Measurements from ENCODE around the gene CARD9.

Gene CARD9

DNA sequence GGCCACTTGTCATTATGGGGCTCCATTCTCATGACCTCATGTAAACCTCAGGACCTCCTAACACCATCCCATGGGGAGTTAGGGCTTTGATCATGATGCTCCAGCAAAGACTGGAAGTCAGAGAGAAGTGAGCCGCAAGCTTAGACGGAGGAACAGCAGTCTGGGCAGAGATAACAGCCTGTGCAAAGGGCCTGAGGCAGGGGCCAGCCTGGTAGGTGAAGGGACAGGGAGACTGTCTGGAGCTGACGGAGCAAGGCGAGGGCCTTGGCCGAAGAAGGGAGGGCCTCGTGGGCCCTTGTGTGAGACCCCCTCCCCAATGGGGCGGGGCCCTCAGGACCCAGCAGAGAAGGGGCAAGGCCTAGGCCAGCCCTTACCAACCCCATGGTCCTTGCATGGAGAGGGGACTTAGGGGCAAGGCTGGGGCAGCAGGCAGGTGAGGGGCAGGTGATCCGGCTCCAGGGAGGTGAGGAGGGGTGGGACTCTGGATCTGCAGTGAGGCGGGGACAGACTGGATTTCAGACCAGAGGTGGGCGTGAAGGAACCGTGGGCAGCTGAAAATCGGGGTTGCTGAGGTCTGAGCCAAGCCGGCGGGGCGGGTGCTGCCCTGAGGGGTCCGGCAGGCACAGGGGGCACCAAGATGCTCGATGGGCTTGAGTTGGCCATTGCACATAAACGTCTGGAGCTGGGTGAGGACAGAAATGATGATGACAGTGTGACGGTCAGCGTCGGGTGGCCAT lies 28.8 kb downstream of the CARD9 start:
- H3K36me3 ChIP-seq (ENCODE audit: control insufficient read depth, low read length), result no peaks in the 10 kb centered on the region
- no peaks in the 10 kb centered on the region for H4K20me1 ChIP-seq (ENCODE audit: control insufficient read depth, insufficient read depth, low read depth, low read length)
- no peak overlapping the region for H3K4me3 ChIP-seq (ENCODE audit: low read length)
- TF ChIP-seq, protein P1, sequence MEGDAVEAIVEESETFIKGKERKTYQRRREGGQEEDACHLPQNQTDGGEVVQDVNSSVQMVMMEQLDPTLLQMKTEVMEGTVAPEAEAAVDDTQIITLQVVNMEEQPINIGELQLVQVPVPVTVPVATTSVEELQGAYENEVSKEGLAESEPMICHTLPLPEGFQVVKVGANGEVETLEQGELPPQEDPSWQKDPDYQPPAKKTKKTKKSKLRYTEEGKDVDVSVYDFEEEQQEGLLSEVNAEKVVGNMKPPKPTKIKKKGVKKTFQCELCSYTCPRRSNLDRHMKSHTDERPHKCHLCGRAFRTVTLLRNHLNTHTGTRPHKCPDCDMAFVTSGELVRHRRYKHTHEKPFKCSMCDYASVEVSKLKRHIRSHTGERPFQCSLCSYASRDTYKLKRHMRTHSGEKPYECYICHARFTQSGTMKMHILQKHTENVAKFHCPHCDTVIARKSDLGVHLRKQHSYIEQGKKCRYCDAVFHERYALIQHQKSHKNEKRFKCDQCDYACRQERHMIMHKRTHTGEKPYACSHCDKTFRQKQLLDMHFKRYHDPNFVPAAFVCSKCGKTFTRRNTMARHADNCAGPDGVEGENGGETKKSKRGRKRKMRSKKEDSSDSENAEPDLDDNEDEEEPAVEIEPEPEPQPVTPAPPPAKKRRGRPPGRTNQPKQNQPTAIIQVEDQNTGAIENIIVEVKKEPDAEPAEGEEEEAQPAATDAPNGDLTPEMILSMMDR (IDR thresholded peaks at IDR 0.05; ENCODE audit: low read depth, low read length, poor library complexity, severe bottlenecking), result no peak
- no peak for TF ChIP-seq EZH2phosphoT487 (IDR thresholded peaks at IDR 0.05; ENCODE audit: borderline replicate concordance, low read length)
- H3K79me2 ChIP-seq (ENCODE audit: control insufficient read depth, low read length), result no peaks in the 10 kb centered on the region
- no peak overlapping the region for H3K27ac ChIP-seq (ENCODE audit: low read depth, low read length)
- H3K4me1 ChIP-seq (ENCODE audit: control insufficient read depth, low read length), result peaks cover 9% of the 10 kb centered on the region; the same call in 1 of the 2 replicates
- H3K27me3 ChIP-seq (ENCODE audit: control insufficient read depth, low read length), result no peaks in the 10 kb centered on the region
- no peaks in the 10 kb centered on the region for H3K9me2 ChIP-seq (replicated peaks; ENCODE audit: control insufficient read depth, low read length)
- no peaks in the 10 kb centered on the region for H3K9me3 ChIP-seq (ENCODE audit: control insufficient read depth, insufficient read depth, low read length)
- no peaks in the 10 kb centered on the region for H3F3A ChIP-seq (ENCODE audit: control insufficient read depth, insufficient read depth)
- H3K4me2 ChIP-seq (ENCODE audit: low read length), result no peak overlapping the region

DNA sequence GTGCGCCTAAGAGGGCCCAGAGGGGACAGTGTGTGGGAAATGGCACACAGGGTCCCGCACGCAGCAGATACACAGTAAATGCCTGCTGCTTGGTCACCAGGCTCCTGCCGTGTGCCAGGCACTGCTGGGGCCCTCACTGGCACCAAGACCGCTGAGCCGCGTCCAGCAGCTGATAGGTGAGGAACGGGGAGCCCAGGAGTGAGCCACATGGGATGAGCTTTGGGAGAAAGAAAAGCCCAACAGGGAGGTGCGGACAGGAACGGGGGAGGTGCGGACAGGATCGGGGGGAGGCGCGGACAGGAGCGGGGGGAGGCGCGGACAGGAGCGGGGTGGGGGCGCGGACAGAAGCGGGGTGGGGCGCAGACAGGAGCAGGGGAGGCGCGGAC lies 29.6 kb downstream of the CARD9 start:
- H3K9me2 ChIP-seq (replicated peaks; ENCODE audit: control insufficient read depth, low read length), result no peaks in the 10 kb centered on the region
- peaks cover 9% of the 10 kb centered on the region; the same call in 1 of the 2 replicates for H3K4me1 ChIP-seq (ENCODE audit: control insufficient read depth, low read length)
- H3K27ac ChIP-seq (ENCODE audit: low read depth, low read length), result no peak overlapping the region
- no peaks in the 10 kb centered on the region for H3F3A ChIP-seq (ENCODE audit: control insufficient read depth, insufficient read depth)
- H3K79me2 ChIP-seq (ENCODE audit: control insufficient read depth, low read length), result no peaks in the 10 kb centered on the region
- H3K4me2 ChIP-seq (ENCODE audit: low read length), result no peak overlapping the region
- no peaks in the 10 kb centered on the region for H3K27me3 ChIP-seq (ENCODE audit: control insufficient read depth, low read length)
- no peak overlapping the region for H3K4me3 ChIP-seq (ENCODE audit: low read length)
- H3K9me3 ChIP-seq (ENCODE audit: control insufficient read depth, insufficient read depth, low read length), result no peaks in the 10 kb centered on the region
- TF ChIP-seq, protein P1 (IDR thresholded peaks at IDR 0.05; ENCODE audit: low read depth, low read length, poor library complexity, severe bottlenecking), result no peak
- TF ChIP-seq EZH2phosphoT487 (IDR thresholded peaks at IDR 0.05; ENCODE audit: borderline replicate concordance, low read length), result no peak
- no peaks in the 10 kb centered on the region for H3K36me3 ChIP-seq (ENCODE audit: control insufficient read depth, low read length)
- H4K20me1 ChIP-seq (ENCODE audit: control insufficient read depth, insufficient read depth, low read depth, low read length), result no peaks in the 10 kb centered on the region

DNA sequence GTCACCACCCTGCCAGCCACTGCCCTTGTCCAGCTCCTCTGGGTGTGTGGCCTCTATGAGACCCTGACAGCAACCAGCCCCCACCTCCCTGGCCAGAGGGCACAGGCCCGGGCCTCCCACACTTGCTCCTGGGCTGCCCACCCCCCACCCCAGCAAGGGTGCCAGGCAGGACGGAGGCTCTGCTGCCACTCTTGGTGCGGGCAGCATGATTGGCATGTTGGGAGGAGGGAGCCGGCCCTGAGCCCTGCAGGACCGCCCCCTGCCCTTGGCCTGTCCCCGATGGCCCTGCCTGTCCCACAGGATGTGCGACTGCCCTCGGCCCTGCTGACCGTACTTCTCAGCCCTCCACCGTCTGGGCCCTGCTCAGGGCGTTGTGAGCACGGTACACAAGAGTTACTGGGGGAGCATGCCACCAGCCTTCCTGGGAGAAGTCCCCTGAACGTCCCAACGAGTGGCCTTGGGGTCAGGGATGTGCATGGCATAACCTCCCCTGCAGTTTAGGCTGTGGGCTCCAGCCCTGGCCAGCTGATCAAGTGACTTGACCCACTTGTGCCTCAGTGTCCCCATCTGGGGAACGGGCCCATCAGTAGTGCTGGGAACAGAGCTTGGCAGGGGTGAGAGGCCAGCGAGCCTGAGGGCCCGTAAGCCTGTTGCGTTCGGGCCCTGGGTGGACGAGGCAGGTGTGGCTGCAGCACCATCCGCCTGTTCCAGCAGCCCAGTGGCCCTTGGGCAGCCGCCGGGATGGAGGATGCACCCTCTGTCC lies 30.2 kb downstream of the CARD9 start:
- H3K4me1 ChIP-seq (ENCODE audit: control insufficient read depth, low read length), result peaks cover 9% of the 10 kb centered on the region; the same call in 1 of the 2 replicates
- H3K9me3 ChIP-seq (ENCODE audit: control insufficient read depth, insufficient read depth, low read length), result no peaks in the 10 kb centered on the region
- no peak for TF ChIP-seq EZH2phosphoT487 (IDR thresholded peaks at IDR 0.05; ENCODE audit: borderline replicate concordance, low read length)
- TF ChIP-seq, protein P1 (IDR thresholded peaks at IDR 0.05; ENCODE audit: low read depth, low read length, poor library complexity, severe bottlenecking), result no peak
- no peaks in the 10 kb centered on the region for H4K20me1 ChIP-seq (ENCODE audit: control insufficient read depth, insufficient read depth, low read depth, low read length)
- no peaks in the 10 kb centered on the region for H3K27me3 ChIP-seq (ENCODE audit: control insufficient read depth, low read length)
- H3K4me2 ChIP-seq (ENCODE audit: low read length), result peak overlapping the region; percentile 35
- H3K9me2 ChIP-seq (replicated peaks; ENCODE audit: control insufficient read depth, low read length), result no peaks in the 10 kb centered on the region
- H3K79me2 ChIP-seq (ENCODE audit: control insufficient read depth, low read length), result no peaks in the 10 kb centered on the region
- no peak overlapping the region for H3K27ac ChIP-seq (ENCODE audit: low read depth, low read length)
- H3K4me3 ChIP-seq (ENCODE audit: low read length), result no peak overlapping the region
- H3F3A ChIP-seq (ENCODE audit: control insufficient read depth, insufficient read depth), result no peaks in the 10 kb centered on the region
- no peaks in the 10 kb centered on the region for H3K36me3 ChIP-seq (ENCODE audit: control insufficient read depth, low read length)

All from DOHH2 (cell line).